ENCODE results near the gene LZTFL1.
A peak's percentile ranks its signal among the peaks of the same experiment; 100 is the strongest.

The LZTFL1 gene

GRCh38 chr3:45841757-45842491, at the start of gene LZTFL1:
TSS of gene LZTFL1 (minus strand) at chr3:45842119. CDS start at chr3:45841991, 128 bp downstream.
- POLR2A ChIA-PET, result interaction anchor here (0.8 to 1.2 kb wide), 3 partner anchors 19 to 60 kb away, joined by 3 read pairs; no protein-coding TSS in a partner anchor
- CTCF ChIA-PET, result interaction anchor here (0.9 to 4.9 kb wide), 11 partner anchors 9 to 87 kb away, joined by 3 to 23 read pairs (median 5); no protein-coding TSS in a partner anchor
- no peak for TF ChIP-seq CTCF (IDR thresholded peaks at IDR 0.05; ENCODE audit: control extremely low read depth, extremely low read depth, low read depth, missing control alignments)
- peak; percentile 93 for DNase-seq (ENCODE audit: extremely low spot score)

- POLR2A ChIA-PET, result no interaction called here
- no peak for TF ChIP-seq CTCF (IDR thresholded peaks at IDR 0.05; ENCODE audit: control extremely low read depth, extremely low read depth, low read depth, missing control alignments)
- no peak for DNase-seq (ENCODE audit: extremely low spot score)
- CTCF ChIA-PET, result interaction anchor here (0.8 to 1.4 kb wide), 3 partner anchors 9 to 130 kb away, joined by 3 to 8 read pairs (median 4); no protein-coding TSS in a partner anchor
These were observed 48.5 kb upstream of the LZTFL1 start for GRCh38 chr3:45890405-45890804.

- ChIA-PET CTCF (interaction anchor here (0.7 to 1.8 kb wide), 4 partner anchors 15 to 48 kb away, joined by 3 to 6 read pairs (median 4); no protein-coding TSS in a partner anchor), POLR2A (no interaction called here)
- DNase-seq (ENCODE audit: extremely low spot score), result peak; percentile 57
- TF ChIP-seq CTCF (IDR thresholded peaks at IDR 0.05; ENCODE audit: control extremely low read depth, extremely low read depth, low read depth, missing control alignments), result no peak
These were observed 47.4 kb upstream of the LZTFL1 start for GRCh38 chr3:45889337-45889736.

GRCh38 chr3:45887759-45888511, 46.0 kb upstream of the LZTFL1 start:
- TF ChIP-seq CTCF (IDR thresholded peaks at IDR 0.05; ENCODE audit: control extremely low read depth, extremely low read depth, low read depth, missing control alignments), result no peak
- DNase-seq (ENCODE audit: extremely low spot score), result no peak
- ChIA-PET CTCF (interaction anchor here (0.8 to 5.7 kb wide), 9 partner anchors 8 to 42 kb away, joined by 3 to 24 read pairs (median 3); no protein-coding TSS in a partner anchor), POLR2A (interaction anchor here (0.6 kb wide), 1 partner anchor 27 kb away, joined by 5 read pairs; no protein-coding TSS in a partner anchor)

GRCh38 chr3:45887285-45887684, 45.4 kb upstream of the LZTFL1 start:
- no peak for TF ChIP-seq CTCF (IDR thresholded peaks at IDR 0.05; ENCODE audit: control extremely low read depth, extremely low read depth, low read depth, missing control alignments)
- CTCF ChIA-PET, result interaction anchor here (0.9 to 5.7 kb wide), 6 partner anchors 8 to 25 kb away, joined by 3 to 24 read pairs (median 3); no protein-coding TSS in a partner anchor
- POLR2A ChIA-PET, result no interaction called here
- DNase-seq (ENCODE audit: extremely low spot score), result no peak

GRCh38 chr3:45885979-45886705, 44.2 kb upstream of the LZTFL1 start, which contains the start of gene CCR9:
TSS of gene CCR9 (plus strand) at chr3:45886543. CDS start at chr3:45894934, 8,391 bp downstream.
- ChIA-PET CTCF (interaction anchor here (0.6 to 5.7 kb wide), 5 partner anchors 8 to 24 kb away, joined by 3 to 24 read pairs (median 3); no protein-coding TSS in a partner anchor), POLR2A (no interaction called here)
- no peak for DNase-seq (ENCODE audit: extremely low spot score)
- no peak for TF ChIP-seq CTCF (IDR thresholded peaks at IDR 0.05; ENCODE audit: control extremely low read depth, extremely low read depth, low read depth, missing control alignments)
